ENCODE results near the gene STAT1. TPM values are rescaled to one million over a fixed set of nuclear protein-coding genes. Genes with fewer than 3 reads are reported as not detected.

Gene STAT1
- total RNA-seq, 1 donor from 2014 or later = 140 TPM

GRCh38 chr2:190987938-190988337, 26.0 kb downstream of the STAT1 start:
- H3K27me3 Mint-ChIP-seq (ENCODE audit: low read depth) = no peaks in the 10 kb centered on the region
- H3K36me3 Mint-ChIP-seq (ENCODE audit: low read depth) = peaks cover 52% of the 10 kb centered on the region

GRCh38 chr2:190987116-190987515, 26.9 kb downstream of the STAT1 start:
- Mint-ChIP-seq H3K36me3 (ENCODE audit: low read depth) (peaks cover 56% of the 10 kb centered on the region), H3K4me1 (ENCODE audit: low read depth) (peaks cover 7% of the 10 kb centered on the region)

More at GRCh38 chr2:190987938-190988337, 26.0 kb downstream of the STAT1 start:
- H3K4me3 Mint-ChIP-seq (ENCODE audit: unreplicated experiment) = no peak overlapping the region
- DNase-seq (ENCODE audit: low spot score) = no peak
- H3K9me3 Mint-ChIP-seq (ENCODE audit: low read depth) = no peaks in the 10 kb centered on the region
- H3K4me1 Mint-ChIP-seq (ENCODE audit: low read depth) = peaks cover 7% of the 10 kb centered on the region
- no peak for TF ChIP-seq CTCF (IDR thresholded peaks at IDR 0.05)
- no peak overlapping the region for H3K27ac Mint-ChIP-seq (ENCODE audit: unreplicated experiment)

GRCh38 chr2:190986221-190986953, 27.6 kb downstream of the STAT1 start:
- H3K36me3 Mint-ChIP-seq (ENCODE audit: low read depth) = peaks cover 59% of the 10 kb centered on the region
- H3K4me1 Mint-ChIP-seq (ENCODE audit: low read depth) = peaks cover 8% of the 10 kb centered on the region
- TF ChIP-seq CTCF (IDR thresholded peaks at IDR 0.05) = no peak
- no peak for DNase-seq (ENCODE audit: low spot score)
- H3K27ac Mint-ChIP-seq (ENCODE audit: unreplicated experiment) = peak overlapping the region; percentile 38
- H3K9me3 Mint-ChIP-seq (ENCODE audit: low read depth) = no peaks in the 10 kb centered on the region
- no peak overlapping the region for H3K4me3 Mint-ChIP-seq (ENCODE audit: unreplicated experiment)
- H3K27me3 Mint-ChIP-seq (ENCODE audit: low read depth) = no peaks in the 10 kb centered on the region

More at GRCh38 chr2:190987116-190987515, 26.9 kb downstream of the STAT1 start:
- Mint-ChIP-seq H3K27ac (ENCODE audit: unreplicated experiment) (no peak overlapping the region), H3K4me3 (ENCODE audit: unreplicated experiment) (no peak overlapping the region), H3K27me3 (ENCODE audit: low read depth) (no peaks in the 10 kb centered on the region), H3K9me3 (ENCODE audit: low read depth) (no peaks in the 10 kb centered on the region)
- DNase-seq (ENCODE audit: low spot score) = no peak
- TF ChIP-seq CTCF (IDR thresholded peaks at IDR 0.05) = no peak

GRCh38 chr2:190984595-190984994, 29.4 kb downstream of the STAT1 start:
- H3K36me3 Mint-ChIP-seq (ENCODE audit: low read depth) = peaks cover 59% of the 10 kb centered on the region
- no peaks in the 10 kb centered on the region for H3K27me3 Mint-ChIP-seq (ENCODE audit: low read depth)
- H3K27ac Mint-ChIP-seq (ENCODE audit: unreplicated experiment) = peak overlapping the region; percentile 29
- H3K9me3 Mint-ChIP-seq (ENCODE audit: low read depth) = no peaks in the 10 kb centered on the region
- no peak for DNase-seq (ENCODE audit: low spot score)
- peaks cover 26% of the 10 kb centered on the region for H3K4me1 Mint-ChIP-seq (ENCODE audit: low read depth)
- no peak for TF ChIP-seq CTCF (IDR thresholded peaks at IDR 0.05)
- H3K4me3 Mint-ChIP-seq (ENCODE audit: unreplicated experiment) = no peak overlapping the region

GRCh38 chr2:190982262-190983034, 31.5 kb downstream of the STAT1 start:
- H3K36me3 Mint-ChIP-seq (ENCODE audit: low read depth) = peaks cover 70% of the 10 kb centered on the region
- H3K4me3 Mint-ChIP-seq (ENCODE audit: unreplicated experiment) = no peak overlapping the region
- no peak for DNase-seq (ENCODE audit: low spot score)
- no peak overlapping the region for H3K27ac Mint-ChIP-seq (ENCODE audit: unreplicated experiment)
- TF ChIP-seq CTCF (IDR thresholded peaks at IDR 0.05) = no peak
- H3K27me3 Mint-ChIP-seq (ENCODE audit: low read depth) = no peaks in the 10 kb centered on the region
- H3K4me1 Mint-ChIP-seq (ENCODE audit: low read depth) = peaks cover 29% of the 10 kb centered on the region
- H3K9me3 Mint-ChIP-seq (ENCODE audit: low read depth) = no peaks in the 10 kb centered on the region

All from chondrocyte (in vitro differentiated cells).